GM06990 (cell line): ENCODE measurements around the gene RTF2.

Experiments used
- DNase-seq: peaks from one replicate; pipeline ENCODE4 v3.0.0-alpha.2; 2011; ENCODE audit not compliant: insufficient read length; ENCODE audit errors: extremely low read depth
- H3K27me3 ChIP-seq: replicated peaks from 2 replicates; pipeline ENCODE4 v1.6.0; 2011; ENCODE audit warnings: low read length; ENCODE audit not compliant: control insufficient read depth, insufficient read depth
- H3K36me3 ChIP-seq: 2 replicates; pipeline ENCODE4 v1.5.1; 2011; ENCODE audit warnings: low read length; ENCODE audit not compliant: control insufficient read depth, insufficient read depth
- H3K4me3 ChIP-seq: replicated peaks from 2 replicates; pipeline ENCODE4 v1.5.1; 2011; ENCODE audit warnings: low read depth, mild to moderate bottlenecking, control low read depth, low read length
- TF ChIP-seq, protein P1 (sequence below): IDR thresholded peaks from 2 replicates; pipeline ENCODE4 v1.5.1; 2011; ENCODE audit warnings: low read length, control low read depth, mild to moderate bottlenecking, inconsistent platforms; ENCODE audit not compliant: insufficient read depth, poor library complexity, severe bottlenecking

The RTF2 gene

DNA sequence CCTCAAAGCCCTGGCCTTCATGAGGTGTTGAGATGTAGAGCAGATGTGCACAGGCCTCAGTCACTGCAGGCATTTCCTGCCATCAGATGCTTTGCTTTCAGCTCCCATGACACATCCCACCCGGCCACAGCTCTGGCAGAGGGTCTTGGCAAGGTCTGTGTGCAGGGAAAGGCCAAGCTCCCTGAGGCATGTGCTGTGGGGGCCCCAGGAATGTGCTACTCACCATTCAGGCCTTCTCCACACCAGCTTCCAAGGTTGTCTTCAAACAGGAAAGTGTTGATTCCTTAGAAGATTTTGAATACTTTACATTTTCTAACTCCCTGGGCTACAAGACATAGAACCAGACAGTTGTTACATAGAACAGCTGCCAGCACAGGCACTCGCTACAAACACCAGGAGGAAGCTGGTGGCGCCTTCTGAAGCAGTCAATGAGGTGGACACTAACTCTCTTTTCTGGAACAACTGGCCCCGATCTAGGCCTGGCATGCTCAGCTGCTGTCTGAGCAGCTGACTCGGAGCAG, 28.6 kb upstream of the RTF2 start:
- TF ChIP-seq, protein P1, sequence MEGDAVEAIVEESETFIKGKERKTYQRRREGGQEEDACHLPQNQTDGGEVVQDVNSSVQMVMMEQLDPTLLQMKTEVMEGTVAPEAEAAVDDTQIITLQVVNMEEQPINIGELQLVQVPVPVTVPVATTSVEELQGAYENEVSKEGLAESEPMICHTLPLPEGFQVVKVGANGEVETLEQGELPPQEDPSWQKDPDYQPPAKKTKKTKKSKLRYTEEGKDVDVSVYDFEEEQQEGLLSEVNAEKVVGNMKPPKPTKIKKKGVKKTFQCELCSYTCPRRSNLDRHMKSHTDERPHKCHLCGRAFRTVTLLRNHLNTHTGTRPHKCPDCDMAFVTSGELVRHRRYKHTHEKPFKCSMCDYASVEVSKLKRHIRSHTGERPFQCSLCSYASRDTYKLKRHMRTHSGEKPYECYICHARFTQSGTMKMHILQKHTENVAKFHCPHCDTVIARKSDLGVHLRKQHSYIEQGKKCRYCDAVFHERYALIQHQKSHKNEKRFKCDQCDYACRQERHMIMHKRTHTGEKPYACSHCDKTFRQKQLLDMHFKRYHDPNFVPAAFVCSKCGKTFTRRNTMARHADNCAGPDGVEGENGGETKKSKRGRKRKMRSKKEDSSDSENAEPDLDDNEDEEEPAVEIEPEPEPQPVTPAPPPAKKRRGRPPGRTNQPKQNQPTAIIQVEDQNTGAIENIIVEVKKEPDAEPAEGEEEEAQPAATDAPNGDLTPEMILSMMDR = no peak
- Histone ChIP-seq H3K4me3 (no peak overlapping the region), H3K27me3 (no peaks in the 10 kb centered on the region), H3K36me3 (no peaks in the 10 kb centered on the region)
- DNase-seq = no peak

DNA sequence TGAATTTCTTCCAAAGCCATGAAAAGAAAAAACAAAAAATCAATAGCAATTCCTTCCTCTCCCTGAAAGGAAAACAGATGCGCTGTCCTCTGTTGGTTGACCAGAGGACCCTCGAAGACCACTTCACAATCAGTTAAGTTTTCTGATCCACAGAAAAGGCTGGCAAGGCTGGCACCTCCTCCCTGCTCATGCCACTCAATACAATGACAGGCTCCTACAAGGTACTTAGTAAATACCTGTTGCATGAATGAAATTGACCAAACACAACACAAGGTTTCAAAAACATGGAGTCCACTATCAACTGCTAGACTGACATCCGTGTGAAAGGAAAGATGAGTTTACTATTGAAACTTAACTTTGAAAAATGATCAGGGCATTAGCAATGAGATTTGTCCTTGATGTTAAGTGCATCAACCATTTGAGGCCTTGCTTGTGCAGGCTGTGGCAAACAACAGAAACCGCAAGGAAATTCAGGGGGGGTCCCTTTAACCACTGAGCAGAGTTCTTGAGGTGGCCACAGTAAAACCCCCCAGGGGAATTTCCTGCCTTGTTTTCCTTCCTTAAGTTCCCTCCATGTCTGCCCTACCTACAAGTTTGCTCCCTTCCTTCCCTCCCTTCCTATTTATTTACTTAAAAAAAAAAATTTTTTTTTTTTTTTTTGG, 27.9 kb upstream of the RTF2 start:
- TF ChIP-seq, protein P1 = no peak
- no peak for DNase-seq
- no peaks in the 10 kb centered on the region for H3K27me3 ChIP-seq
- H3K36me3 ChIP-seq = no peaks in the 10 kb centered on the region
- no peak overlapping the region for H3K4me3 ChIP-seq

DNA sequence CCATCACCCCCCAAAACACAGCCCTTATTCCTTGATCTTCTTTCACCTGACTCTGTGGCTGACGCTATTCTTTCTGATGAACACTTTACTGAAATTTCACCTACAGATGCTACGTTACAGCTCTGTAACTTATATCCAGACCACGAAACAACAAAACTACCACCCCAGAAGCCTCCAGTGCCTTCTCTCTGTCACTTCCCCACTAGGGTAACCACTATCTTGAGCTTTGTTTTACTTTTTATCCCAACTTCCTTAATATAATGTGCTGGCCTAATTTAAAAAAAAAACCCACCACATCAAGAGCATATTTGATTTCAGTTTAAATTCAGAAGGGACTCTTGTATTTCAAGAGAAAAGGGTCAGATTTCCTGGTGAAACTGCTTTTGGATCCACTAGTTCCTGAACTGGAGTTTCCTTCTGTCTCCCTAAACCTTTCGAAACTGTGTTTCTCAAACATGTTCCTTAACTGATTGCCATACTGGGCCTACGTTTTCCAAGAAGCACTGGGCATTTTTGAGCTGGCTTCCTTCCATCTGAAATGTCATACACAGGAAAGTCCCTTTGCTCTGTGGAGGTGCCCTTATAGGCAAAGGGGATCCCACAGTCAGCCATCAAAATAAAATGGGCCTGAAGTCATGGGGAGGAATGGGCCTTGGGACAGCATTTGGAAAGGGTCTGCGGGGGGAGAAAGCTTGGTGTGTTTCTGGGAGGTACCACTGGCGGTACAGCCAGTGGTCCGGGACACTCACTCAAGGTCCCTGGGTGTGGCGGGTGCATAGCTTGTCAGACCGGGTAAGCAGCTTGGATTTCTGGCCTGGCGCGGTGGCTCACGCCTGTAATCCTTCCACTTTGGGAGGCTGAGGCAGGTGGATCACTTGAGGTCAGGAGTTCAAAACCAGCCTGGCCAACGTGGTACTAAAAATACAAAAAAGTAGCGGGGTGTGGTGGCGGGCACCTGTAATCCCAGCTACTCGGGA, 25.8 kb upstream of the RTF2 start:
- no peaks in the 10 kb centered on the region for H3K27me3 ChIP-seq
- H3K4me3 ChIP-seq = no peak overlapping the region
- TF ChIP-seq, protein P1 = no peak
- DNase-seq = no peak
- no peaks in the 10 kb centered on the region for H3K36me3 ChIP-seq

DNA sequence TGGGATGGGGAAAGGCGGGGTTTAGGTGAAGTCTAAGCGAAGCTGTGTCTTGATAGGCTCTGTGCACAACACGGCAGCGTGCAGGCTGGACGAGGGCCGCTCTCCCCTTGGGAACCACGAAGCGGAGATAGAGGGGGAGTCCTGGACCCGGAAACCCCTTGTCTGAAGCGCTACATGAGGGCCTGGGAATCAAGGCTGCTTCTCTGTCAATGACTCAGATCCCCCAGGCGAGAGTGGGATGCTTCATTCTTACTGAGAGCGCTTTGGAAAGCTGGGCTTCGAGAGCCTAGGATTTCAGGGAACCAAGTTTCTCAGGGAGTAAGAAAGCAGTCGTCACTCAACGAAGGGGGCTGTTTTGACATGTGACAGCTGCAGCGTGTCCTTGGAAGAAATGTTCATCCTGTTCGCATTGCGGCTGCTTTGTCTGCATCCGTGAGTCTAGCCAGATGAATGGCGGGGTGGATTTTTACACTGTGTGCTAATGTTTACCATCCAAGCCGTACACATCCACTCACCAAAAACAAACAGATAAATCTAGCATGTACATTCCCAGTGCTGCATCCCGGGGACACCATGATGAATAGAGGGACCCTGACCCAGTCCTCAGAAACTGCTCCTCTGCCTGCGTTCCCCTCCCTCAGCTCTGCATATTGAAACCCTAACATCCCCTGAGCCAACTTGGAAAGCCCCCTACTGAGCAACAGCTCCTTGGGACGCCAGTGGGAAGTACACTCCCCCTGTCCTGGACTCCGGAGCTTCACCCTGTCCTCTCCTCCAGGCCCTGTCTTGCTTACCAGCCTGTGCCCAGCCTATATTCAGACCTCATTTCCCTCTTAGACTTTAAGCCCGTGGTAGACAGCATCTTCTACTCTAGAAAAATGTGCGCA, 24.5 kb upstream of the RTF2 start:
- Histone ChIP-seq H3K27me3 (no peaks in the 10 kb centered on the region), H3K4me3 (no peak overlapping the region), H3K36me3 (no peaks in the 10 kb centered on the region)
- DNase-seq = no peak
- TF ChIP-seq, protein P1 = no peak

DNA sequence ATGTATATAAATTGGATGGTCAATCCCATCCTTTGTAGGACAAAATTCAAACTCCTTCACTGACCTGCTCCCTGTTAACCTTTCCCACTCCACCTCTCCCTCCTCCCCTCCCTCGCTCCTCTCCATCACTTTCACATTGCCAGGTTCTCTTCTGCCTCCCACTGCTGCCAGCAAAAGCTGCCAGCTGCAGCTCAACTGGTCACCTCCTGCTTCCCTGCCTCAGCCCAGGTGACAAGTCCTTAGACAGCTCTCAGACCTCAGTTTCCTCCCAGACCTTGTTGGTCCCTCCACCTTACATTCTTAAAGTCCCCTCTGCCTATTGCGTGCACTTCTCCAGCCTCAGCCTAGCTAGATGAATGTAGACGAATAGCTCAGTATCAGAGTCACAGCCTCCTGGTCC, 23.3 kb upstream of the RTF2 start:
- Histone ChIP-seq H3K27me3 (no peaks in the 10 kb centered on the region), H3K4me3 (no peak overlapping the region), H3K36me3 (no peaks in the 10 kb centered on the region)
- DNase-seq = no peak
- TF ChIP-seq, protein P1 = no peak
